GM12864 (cell line): ENCODE data around the gene CTIF.

Source experiments
- DNase-seq: peaks from one replicate; pipeline ENCODE4 v3.0.0-alpha.2; 2011; ENCODE audit warnings: low read depth
- H3K4me3 ChIP-seq: 2 replicates; pipeline ENCODE4 v1.5.1; 2011; ENCODE audit warnings: mild to moderate bottlenecking, low read depth, low read length, control low read depth
- CTCF ChIP-seq: IDR thresholded peaks from 2 replicates; pipeline ENCODE4 v1.5.1; 2011; ENCODE audit warnings: low read depth, mild to moderate bottlenecking, moderate library complexity, low read length, control low read depth, inconsistent platforms; ENCODE audit errors: missing control alignments

The CTIF gene

GRCh38 chr18:48825101-48825745 lies 286.4 kb downstream of the CTIF start:
- TF ChIP-seq CTCF, result no peak
- no peak for DNase-seq

GRCh38 chr18:48826271-48826670 lies 287.4 kb downstream of the CTIF start:
- no peak overlapping the region for H3K4me3 ChIP-seq
- TF ChIP-seq CTCF, result no peak
- no peak for DNase-seq

More at GRCh38 chr18:48825101-48825745, 286.4 kb downstream of the CTIF start:
- H3K4me3 ChIP-seq, result no peak overlapping the region

- no peak for TF ChIP-seq CTCF
- no peak overlapping the region for H3K4me3 ChIP-seq
- no peak for DNase-seq
Measured at GRCh38 chr18:48826806-48827205, 288.0 kb downstream of the CTIF start.

- no peak for DNase-seq
- TF ChIP-seq CTCF, result no peak
- no peak overlapping the region for H3K4me3 ChIP-seq
Measured at GRCh38 chr18:48827291-48828193, 288.7 kb downstream of the CTIF start.

GRCh38 chr18:48828194-48828545 lies 289.3 kb downstream of the CTIF start:
- no peak overlapping the region for H3K4me3 ChIP-seq
- DNase-seq, result no peak
- no peak for TF ChIP-seq CTCF

- H3K4me3 ChIP-seq, result no peak overlapping the region
- DNase-seq, result no peak
Measured at GRCh38 chr18:48828691-48829442, 290.0 kb downstream of the CTIF start.

More at GRCh38 chr18:48828691-48829442, 290.0 kb downstream of the CTIF start:
- no peak for TF ChIP-seq CTCF
